Testis (tissue), 3 donors: Measurements from ENCODE around the gene CBFA2T3. TPM values are rescaled to one million over a fixed set of nuclear protein-coding genes. Genes with fewer than 3 reads are reported as not detected.

Source experiments
- DNase-seq: peaks from one replicate; pipeline ENCODE4 v3.0.0-alpha.2; 2019
- H3K27ac ChIP-seq, 2 donors: fragments of 200-600 bp; sonication (generic); one replicate each; pipeline ENCODE4 v1.5.1; 2019
- H3K27me3 ChIP-seq: fragments of 200-600 bp; sonication (generic); one replicate; pipeline ENCODE4 v1.5.1; 2019
- H3K36me3 ChIP-seq: fragments of 200-600 bp; sonication (generic); one replicate; pipeline ENCODE4 v1.5.1; 2017; ENCODE audit warnings: low read depth; ENCODE audit errors: missing control alignments
- H3K4me1 ChIP-seq: fragments of 200-600 bp; sonication (generic); one replicate; pipeline ENCODE4 v1.5.1; 2019
- H3K4me3 ChIP-seq, 2 donors: fragments of 200-600 bp; sonication (generic); one replicate each; pipeline ENCODE4 v1.5.1; 2017 to 2019
- H3K9me3 ChIP-seq: fragments of 200-600 bp; sonication (generic); one replicate; pipeline ENCODE4 v1.5.1; 2017
- POLR2A ChIP-seq: fragments of 450-650 bp; IDR thresholded peaks from one replicate; pipeline ENCODE4 v1.6.1; 2017; ENCODE audit warnings: antibody characterized with exemption, mild to moderate bottlenecking, moderate library complexity
- WGBS, 2 donors: methylation state at CpG; one replicate each; pipeline ENCODE4 v1.1.5; 2018; 5-methylcytosine and 5-hydroxymethylcytosine counted together
- intact Hi-C: fragments of 100-400 bp; cut with DNase I; formaldehyde crosslinking; loops from one replicate; pipeline ENCODE4 v1.15.1; 2023; ENCODE audit warnings: low total_unique reads
- polyA plus RNA-seq: library from polyadenylated mRNA; stranded (reverse); fragments of 350-450 nt; fragmentation: Illumina TruSeq; extraction: RNeasy Lipid Tissue Mini Kit (QIAGEN cat#74804); gene quantifications from one replicate; pipeline ENCODE4 v1.2.3, GENCODE V29; 2014; ENCODE audit warnings: low read depth, low replicate concordance; ENCODE audit not compliant: insufficient read depth
- total RNA-seq, 2 donors: library from RNA; depleted of rRNA; stranded (reverse); fragments of >200 nt; gene quantifications; one replicate each; pipeline ENCODE4 v1.2.3, GENCODE V29; 2016
- TF ChIP-seq, protein P1 (sequence below), 3 experiments: fragments of 450-650 bp in 2 of 3; fragments of 200-600 bp in 1 of 3; sonication (generic) in 1 of 3; IDR thresholded peaks; one replicate each; pipeline ENCODE4 v1.5.1; 2016 to 2019; ENCODE audit warnings: antibody characterized with exemption in 3 of 3, mild to moderate bottlenecking in 2 of 3, moderate library complexity in 1 of 3

Gene CBFA2T3
- total and polyA plus RNA-seq, 3 donors from 2014 or later: 7.1 to 11.9 (median 9.2) TPM

DNA sequence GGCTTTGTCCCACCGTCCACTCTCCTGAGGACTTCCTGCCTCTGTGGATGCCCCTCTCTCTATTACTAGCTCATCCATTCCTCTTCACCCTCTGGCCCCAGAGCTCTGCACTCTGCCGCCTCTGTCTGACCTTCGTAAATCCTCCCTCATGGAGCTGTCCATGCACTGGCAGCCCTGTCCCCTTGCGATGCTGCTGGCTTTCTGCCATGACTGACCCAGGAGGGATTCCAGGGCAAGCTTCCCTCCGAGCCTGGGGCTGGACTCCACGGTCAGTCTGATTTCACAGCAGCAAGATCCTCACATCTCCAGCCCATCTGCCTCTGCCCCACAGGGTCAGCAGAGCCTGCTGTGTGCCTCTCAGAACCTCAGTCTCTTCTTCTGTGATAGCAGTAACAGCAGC, 4.7 kb downstream of the CBFA2T3 start:
- Histone ChIP-seq H3K27ac (no peak overlapping the region), H3K27me3 (no peaks in the 10 kb centered on the region), H3K4me1 (no peaks in the 10 kb centered on the region), H3K36me3 (no peaks in the 10 kb centered on the region), H3K9me3 (no peaks in the 10 kb centered on the region), H3K4me3 (no peak overlapping the region)
- DNase-seq: no peak
- TF ChIP-seq POLR2A: no peak
- TF ChIP-seq, protein P1, sequence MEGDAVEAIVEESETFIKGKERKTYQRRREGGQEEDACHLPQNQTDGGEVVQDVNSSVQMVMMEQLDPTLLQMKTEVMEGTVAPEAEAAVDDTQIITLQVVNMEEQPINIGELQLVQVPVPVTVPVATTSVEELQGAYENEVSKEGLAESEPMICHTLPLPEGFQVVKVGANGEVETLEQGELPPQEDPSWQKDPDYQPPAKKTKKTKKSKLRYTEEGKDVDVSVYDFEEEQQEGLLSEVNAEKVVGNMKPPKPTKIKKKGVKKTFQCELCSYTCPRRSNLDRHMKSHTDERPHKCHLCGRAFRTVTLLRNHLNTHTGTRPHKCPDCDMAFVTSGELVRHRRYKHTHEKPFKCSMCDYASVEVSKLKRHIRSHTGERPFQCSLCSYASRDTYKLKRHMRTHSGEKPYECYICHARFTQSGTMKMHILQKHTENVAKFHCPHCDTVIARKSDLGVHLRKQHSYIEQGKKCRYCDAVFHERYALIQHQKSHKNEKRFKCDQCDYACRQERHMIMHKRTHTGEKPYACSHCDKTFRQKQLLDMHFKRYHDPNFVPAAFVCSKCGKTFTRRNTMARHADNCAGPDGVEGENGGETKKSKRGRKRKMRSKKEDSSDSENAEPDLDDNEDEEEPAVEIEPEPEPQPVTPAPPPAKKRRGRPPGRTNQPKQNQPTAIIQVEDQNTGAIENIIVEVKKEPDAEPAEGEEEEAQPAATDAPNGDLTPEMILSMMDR (IDR thresholded peaks at IDR 0.05): no peak
- intact Hi-C loops: no loop called here
- 49 to 70% methylated on average over 6 of the region's 6 CpGs for WGBS, 2 donors

DNA sequence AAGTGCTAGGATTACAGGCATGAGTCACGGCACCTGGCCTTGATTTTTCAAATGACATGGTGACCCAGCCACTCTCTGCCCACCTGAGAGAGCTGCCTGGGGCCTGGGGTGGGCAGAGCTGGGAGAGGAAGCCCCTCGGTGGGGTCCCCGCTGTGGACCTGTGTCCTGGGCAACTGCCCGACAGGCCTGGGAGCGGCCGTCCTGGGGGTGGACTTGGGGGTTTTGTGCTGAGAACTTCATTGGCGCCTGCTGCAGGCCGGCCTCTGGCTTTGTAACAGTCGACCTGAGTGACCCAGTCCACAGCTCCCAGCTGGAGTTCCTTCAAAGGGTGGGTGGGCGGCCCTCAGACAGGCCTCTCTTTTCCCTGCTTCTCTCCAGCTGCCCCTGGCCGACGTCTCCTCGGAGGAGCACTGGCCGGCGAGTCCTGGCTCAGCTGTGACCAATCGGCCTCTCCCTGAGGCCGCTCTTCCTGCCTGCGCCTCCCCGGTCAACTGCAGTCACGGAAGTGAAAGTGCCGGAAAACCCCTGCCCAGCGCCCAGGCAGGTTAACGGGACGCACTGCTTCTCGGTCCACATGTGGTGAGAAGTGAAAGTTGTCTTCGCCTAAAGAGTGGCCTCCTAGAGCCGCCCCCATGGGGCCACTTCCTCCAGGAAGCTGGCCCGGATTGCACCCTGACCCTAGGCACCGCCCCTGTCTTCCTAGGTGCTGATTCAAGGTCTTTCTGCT, 5.5 kb downstream of the CBFA2T3 start:
- Histone ChIP-seq H3K4me3 (no peak overlapping the region), H3K4me1 (no peaks in the 10 kb centered on the region), H3K27me3 (no peaks in the 10 kb centered on the region), H3K27ac (no peak overlapping the region), H3K9me3 (no peaks in the 10 kb centered on the region), H3K36me3 (no peaks in the 10 kb centered on the region)
- intact Hi-C loops: no loop called here
- no peak for DNase-seq
- 82 to 87% methylated on average over 22 to 29 of the region's 29 CpGs for WGBS, 2 donors
- TF ChIP-seq, protein P1 (IDR thresholded peaks at IDR 0.05): no peak
- no peak for TF ChIP-seq POLR2A

DNA sequence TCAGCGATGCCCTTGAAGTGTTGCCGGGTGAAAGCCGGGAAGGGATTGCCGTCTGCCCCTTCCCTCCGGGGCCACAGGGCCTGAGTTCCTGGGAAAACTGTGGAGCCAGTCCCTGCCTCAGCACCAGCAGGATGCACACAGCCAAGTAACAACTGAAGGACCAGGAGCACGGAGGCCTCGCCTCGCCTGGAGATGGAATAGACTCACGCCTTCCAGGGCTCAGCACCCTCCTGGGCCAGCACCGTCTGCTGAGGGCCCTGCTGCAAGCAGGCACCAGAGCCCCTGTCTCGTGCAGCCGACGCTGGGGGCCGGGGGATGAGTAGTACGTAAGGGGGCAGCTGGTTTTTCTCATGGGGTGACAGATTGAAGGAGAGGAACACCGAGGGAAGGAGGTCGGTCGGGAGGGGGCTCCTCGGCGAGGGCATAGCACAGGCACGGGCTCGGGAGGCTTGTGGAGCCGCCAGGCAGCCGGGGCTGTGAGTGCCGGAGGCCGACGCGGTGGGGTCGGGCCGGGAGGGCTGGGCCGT, 6.4 kb downstream of the CBFA2T3 start:
- Histone ChIP-seq H3K4me1 (no peaks in the 10 kb centered on the region), H3K36me3 (no peaks in the 10 kb centered on the region), H3K4me3 (no peak overlapping the region), H3K27me3 (no peaks in the 10 kb centered on the region), H3K27ac (no peak overlapping the region), H3K9me3 (no peaks in the 10 kb centered on the region)
- WGBS, 2 donors: 76 to 94% methylated on average over 14 to 30 of the region's 31 CpGs
- intact Hi-C loops: no loop called here
- TF ChIP-seq, protein P1 (IDR thresholded peaks at IDR 0.05): no peak
- TF ChIP-seq POLR2A: no peak
- DNase-seq: no peak

DNA sequence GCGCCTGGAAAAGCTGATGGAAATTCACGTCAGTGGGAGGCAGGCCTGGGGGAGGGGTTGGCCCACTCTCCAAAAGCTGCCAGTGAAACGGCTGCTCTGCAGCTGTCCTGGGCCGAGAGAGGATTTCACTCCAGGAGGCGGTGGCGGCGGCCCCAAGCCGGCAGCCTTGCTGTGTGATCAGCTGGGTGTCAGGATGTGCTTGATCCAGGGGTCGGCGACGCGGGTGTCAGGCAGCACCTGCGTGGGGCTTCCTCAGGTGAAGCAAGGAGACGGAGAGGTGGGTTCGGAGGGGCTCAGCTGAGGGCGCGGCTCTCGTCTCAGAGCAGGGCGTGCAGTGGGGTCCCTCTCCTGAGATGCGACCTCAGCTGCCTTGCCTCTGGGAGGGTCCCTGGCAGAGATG, 7.0 kb downstream of the CBFA2T3 start:
- no peaks in the 10 kb centered on the region for H3K27me3 ChIP-seq

More for the DNA sequence above, 7.0 kb downstream of the CBFA2T3 start:
- 82 to 85% methylated on average over 19 to 20 of the region's 20 CpGs for WGBS, 2 donors
- Histone ChIP-seq H3K27ac (no peak overlapping the region), H3K4me1 (no peaks in the 10 kb centered on the region), H3K36me3 (no peaks in the 10 kb centered on the region), H3K4me3 (no peak overlapping the region), H3K9me3 (no peaks in the 10 kb centered on the region)
- intact Hi-C loops: no loop called here
- DNase-seq: no peak
- TF ChIP-seq, protein P1 (IDR thresholded peaks at IDR 0.05): no peak
- no peak for TF ChIP-seq POLR2A
